Transverse colon (tissue), 3 donors: Measurements from ENCODE around the gene CCDC6.

Experiments used
- CTCF ChIP-seq, 5 experiments: fragments of 200-600 bp in 3 of 5; fragments of 450-650 bp in 2 of 5; sonication (generic) in 3 of 5; IDR thresholded peaks; 1 replicate in 2 of 5; 2 replicates in 3 of 5; pipeline ENCODE4 v1.5.1; 2016 to 2017; ENCODE audit warnings: antibody characterized with exemption in 5 of 5, inconsistent platforms in 3 of 5, mild to moderate bottlenecking in 2 of 5, moderate library complexity in 1 of 5
- POLR2A ChIP-seq: fragments of 450-650 bp; IDR thresholded peaks from one replicate; pipeline ENCODE4 v1.6.1; 2016; ENCODE audit warnings: antibody characterized with exemption, mild to moderate bottlenecking, moderate library complexity

GRCh38 chr10:59773088-59773487, 133.3 kb downstream of the CCDC6 start:
- TF ChIP-seq CTCF (IDR thresholded peaks at IDR 0.05) (no peak), POLR2A (no peak)
